Sigmoid colon (tissue), 4 donors: Measurements from ENCODE around the gene YPEL2.

Experiments used
- EP300 ChIP-seq, 4 donors: sonication (generic); formaldehyde crosslinking; IDR thresholded peaks; one replicate each; pipeline ENCODE4 v1.6.1; 2017; ENCODE audit warnings: antibody characterized with exemption in 4 of 4
- POLR2A ChIP-seq, 2 donors: fragments of 450-650 bp; IDR thresholded peaks; one replicate each; pipeline ENCODE4 v1.6.1; 2016; ENCODE audit warnings: antibody characterized with exemption in 2 of 2, mild to moderate bottlenecking in 2 of 2, moderate library complexity in 2 of 2
- POLR2AphosphoS5 ChIP-seq, 4 donors: sonication (generic); formaldehyde crosslinking; IDR thresholded peaks; one replicate each; pipeline ENCODE4 v1.6.1; 2017; ENCODE audit warnings: antibody characterized with exemption in 4 of 4
- TF ChIP-seq, protein P1 (sequence below), 4 experiments: fragments of 450-650 bp in 3 of 4; fragments of 200-600 bp in 1 of 4; IDR thresholded peaks; one replicate each; pipeline ENCODE4 v1.5.1; 2016 to 2019; ENCODE audit warnings: antibody characterized with exemption in 4 of 4, mild to moderate bottlenecking in 3 of 4, moderate library complexity in 2 of 4

DNA sequence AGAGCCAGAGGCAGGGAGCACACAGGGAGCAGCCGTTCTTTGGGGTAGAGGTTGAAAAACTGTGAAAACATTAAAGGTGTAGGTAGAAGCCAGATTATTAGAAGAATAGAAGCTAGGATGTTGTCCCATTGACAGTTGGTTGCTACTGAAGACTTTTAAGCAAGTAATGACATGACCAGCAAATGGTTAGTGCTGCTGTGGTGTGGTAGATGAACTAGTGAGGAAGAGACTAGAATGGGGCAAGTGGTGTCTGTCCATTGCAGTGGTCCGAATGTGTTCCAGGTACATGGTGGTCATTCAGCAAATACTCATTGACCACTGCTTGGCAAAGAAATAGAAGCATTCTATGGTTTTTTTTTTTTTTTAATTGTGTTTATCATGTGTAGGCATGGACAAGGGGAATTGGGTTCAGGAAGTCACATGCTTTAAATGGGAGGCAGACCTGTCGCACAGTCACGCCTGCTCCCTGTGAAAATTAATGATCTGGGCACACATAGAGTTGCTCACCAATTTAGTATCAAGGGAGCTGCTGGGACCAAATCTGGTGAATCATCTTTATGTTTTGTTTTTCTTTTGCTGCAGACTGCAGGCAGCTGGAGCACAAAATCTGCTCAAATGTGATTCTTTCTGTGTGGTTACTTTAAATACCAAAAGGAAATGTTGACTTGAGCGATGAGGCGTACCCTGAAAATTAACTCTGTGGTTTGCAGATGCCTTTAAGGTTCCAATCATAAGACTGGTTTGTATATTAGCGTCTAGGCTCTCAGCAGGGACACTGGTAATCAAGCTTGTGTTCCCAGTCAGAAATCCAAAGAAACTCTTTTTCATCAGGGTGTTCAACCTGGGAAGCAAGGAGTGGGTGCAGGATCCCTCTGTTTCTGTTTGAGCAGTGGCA lies 30.7 kb downstream of the YPEL2 start:
- TF ChIP-seq EP300 (IDR thresholded peaks at IDR 0.05) (no peak), POLR2A (IDR thresholded peaks at IDR 0.05) (no peak), POLR2AphosphoS5 (IDR thresholded peaks at IDR 0.05) (peak in 1 of 4 donors; percentile 24)
- TF ChIP-seq, protein P1, sequence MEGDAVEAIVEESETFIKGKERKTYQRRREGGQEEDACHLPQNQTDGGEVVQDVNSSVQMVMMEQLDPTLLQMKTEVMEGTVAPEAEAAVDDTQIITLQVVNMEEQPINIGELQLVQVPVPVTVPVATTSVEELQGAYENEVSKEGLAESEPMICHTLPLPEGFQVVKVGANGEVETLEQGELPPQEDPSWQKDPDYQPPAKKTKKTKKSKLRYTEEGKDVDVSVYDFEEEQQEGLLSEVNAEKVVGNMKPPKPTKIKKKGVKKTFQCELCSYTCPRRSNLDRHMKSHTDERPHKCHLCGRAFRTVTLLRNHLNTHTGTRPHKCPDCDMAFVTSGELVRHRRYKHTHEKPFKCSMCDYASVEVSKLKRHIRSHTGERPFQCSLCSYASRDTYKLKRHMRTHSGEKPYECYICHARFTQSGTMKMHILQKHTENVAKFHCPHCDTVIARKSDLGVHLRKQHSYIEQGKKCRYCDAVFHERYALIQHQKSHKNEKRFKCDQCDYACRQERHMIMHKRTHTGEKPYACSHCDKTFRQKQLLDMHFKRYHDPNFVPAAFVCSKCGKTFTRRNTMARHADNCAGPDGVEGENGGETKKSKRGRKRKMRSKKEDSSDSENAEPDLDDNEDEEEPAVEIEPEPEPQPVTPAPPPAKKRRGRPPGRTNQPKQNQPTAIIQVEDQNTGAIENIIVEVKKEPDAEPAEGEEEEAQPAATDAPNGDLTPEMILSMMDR (IDR thresholded peaks at IDR 0.05), result no peak
